SKM-1 treated with dmso at 0.1 percent for 144 hours (cell line): ENCODE measurements around the gene ATP13A2.
"Not testable (repeated sequence)": the region's sequence is repeated elsewhere in the genome, so short reads cannot be mapped to it uniquely, and the experiment has no call there.

ENCODE experiments used
- DNase-seq: peaks from one replicate; lab custom pipeline; 2025; ENCODE audit not compliant: unreplicated experiment; lab: John Stamatoyannopoulos, UW

ATP13A2 gene

DNA sequence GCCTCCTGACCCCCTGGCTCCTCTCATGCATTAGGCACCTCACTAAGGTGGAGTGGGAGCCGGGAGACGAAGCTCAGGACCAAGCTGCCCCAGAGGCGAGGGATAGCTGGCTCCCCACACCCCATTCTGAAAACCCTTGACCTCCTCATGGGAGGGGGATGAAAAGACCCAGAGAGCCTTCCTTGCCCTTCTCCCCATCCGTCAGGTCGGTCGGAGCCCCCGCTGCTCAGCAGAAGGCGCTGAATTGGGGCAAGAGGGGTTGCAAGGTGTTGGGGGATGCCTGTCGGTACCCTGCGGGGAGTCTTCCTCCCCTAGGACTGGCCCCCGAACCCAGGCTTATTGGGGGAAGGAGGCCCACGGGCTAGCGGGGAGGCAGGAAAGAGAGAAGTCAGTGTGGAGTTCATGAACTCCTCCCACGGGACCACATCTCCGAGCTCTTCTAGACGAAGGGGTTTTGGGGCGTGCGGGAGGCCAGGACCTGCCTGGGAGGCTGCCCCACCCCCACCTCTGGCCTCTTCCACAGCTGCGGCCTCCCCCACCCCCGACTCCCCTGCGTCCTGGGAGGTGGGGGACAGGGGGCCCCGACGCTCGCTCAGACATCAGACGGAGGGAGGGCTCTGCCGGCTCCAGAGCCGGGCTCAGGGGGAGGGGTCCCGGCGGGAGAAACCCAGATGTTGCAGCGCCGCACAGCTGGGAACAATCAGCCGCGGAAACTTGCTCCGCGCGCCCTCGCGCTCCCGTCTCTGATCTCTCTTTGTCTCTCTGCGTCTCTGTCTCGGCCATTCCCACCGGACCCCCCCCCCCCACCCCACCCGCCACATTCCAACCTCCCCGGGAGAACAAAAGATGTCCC is 32.0 kb downstream of the ATP13A2 start:
- no peak for DNase-seq

DNA sequence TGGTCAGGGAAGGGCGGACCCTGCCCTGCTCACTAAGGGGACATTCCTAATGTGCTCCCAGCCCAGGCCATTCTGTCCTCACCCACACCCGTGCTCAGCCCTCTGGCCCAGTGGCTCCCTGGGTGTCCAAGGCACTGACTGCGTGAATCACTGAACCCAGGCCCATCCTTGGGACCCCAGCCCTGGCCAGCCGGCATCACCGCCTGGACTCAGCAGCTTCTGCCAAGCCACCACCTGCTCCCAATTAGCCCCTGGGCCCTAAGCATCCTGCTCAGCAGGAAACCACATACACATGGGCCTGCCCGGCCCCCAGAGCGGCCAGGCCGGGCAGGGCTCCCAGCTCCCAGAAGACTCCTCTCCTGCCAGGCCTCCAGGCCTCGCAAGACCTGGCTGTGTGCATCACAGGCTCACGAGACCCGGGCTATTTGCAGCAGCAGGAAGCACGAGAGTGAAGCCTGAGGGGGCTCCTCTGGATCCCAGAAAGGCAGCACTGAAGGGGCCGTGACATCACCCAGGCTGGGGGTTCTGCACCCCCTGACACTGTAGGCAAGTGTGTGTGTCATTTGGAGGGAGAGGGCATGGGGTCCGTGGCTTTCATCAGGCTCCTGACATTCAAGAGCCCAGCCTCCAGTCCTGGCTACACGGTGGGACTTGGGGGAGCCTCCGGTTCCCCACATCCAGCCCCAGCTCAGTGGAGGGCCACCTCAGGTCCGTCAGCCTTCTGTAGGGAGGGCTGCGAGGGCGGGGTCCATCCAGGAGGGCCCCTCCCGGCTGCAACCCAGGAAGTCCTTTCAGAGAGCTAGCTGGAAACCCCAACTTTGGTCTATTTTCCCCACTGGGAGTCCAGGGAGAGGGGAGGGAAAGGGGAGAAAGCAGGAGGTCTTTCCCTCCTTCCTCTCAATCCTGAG is 32.9 kb downstream of the ATP13A2 start:
- DNase-seq = no peak

DNA sequence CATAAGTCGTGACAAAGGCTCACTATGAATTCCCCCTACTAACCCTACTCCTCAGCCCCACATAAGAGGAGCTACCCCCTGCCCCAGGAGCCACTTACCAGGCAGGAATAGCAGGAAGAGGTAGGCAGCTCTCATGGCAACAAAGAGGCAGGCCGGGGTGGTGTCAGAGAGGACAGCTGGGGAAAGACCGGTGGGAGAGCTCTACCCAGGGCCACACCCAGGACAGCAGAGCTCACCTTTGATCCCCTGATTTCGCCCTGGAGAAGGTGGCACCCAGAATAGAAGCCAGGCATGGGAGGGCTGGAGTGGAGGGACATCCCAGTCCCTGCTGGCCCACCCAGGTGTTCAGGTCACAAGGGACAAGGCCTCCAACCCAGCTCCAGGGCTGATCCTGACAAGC is 33.6 kb downstream of the ATP13A2 start:
- no peak for DNase-seq

DNA sequence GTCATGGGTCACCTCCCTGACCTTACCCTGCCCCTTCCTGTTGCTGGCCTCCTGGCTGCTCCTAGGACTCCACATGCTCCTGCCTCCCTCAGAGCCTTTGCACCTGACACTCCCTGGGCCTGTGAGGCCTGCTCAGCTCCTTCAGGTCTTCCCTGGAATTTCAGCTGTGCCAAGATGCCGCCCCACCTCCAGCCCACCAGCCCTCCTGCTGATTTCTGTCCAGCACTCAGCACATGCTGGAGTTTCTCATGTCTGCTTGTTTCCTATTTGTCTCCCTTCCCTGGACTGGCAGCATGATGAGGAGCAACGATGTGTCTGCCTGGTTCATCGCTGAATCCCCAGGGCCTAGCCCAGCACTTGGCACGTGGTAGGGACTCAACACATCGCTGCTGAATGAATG is 34.4 kb downstream of the ATP13A2 start:
- DNase-seq = no peak

DNA sequence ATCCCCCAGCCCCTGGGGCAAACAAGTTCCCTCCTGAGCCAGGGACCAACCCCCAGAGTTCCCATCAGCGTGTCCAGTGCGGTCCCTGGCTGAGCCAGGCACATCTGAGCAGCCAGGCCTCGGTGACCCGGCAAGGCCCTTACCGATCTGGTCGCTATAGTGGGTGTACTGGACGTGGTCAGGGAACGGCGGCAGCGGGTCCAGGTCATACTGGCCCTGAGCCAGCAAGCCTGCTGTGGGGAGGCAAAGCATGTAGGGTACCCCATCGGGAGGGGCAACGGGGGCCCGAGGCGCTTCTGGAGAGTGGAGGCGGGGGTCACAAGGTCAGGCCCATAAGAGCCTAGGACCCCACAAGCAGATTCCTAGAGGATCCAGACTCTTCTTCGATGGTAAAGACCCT is 34.8 kb downstream of the ATP13A2 start:
- DNase-seq = no peak

DNA sequence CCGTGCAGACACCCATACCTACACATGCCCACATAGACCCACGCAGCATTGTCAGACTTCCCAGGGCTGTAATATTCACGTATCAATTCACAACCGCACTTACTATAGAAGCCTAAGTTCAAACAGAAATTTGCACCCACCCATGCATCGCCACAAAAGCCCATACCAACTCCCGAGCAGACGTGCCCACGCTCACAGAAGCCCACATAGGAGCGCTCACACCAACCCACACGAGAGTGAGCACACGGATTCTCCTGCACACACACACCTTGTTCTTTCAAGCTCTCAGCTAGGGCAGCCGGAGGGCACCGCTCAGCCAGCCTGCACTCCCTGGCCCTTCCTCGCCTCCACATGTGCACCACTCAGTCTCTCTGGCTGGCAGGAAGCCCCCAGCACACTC is 35.9 kb downstream of the ATP13A2 start:
- DNase-seq = no peak

DNA sequence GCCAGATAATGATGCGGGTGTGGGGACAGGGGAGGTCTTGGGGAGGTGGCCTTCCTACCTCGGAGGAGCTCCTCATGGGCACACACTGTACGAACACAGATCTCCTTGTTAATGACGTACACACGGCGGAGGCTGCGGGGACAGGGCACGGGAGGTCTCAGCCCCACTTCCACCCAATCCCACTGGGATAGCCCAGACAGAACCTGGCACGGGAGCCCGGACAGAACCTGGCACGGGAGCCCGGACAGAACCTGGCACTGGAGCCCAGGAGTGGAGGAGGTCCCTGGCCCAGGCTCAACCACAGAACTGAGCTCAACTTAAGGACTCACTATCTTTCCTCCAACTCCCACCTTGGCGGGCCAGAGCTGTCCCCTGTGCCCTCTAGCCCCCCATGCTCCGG is 36.5 kb downstream of the ATP13A2 start:
- no peak for DNase-seq

DNA sequence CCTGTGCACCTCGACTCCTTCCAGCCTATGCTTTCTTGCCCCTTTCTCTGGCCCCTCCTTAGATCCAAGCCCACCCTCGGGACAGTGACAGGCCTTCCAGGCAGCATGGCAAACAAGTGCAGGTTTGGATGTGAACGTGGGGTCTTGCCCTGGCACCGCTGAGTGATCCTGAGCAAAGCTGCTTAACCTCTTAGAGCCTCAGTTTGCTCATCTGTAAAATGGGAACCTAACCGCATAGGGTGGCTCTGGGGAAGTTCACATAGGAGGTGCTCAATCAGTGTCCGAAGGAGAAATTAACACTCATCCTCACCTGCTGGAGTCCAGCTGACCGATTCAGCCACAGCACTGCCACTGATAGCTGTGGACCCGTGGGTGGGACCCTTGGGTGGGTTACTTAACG is 38.5 kb downstream of the ATP13A2 start:
- no peak for DNase-seq

DNA sequence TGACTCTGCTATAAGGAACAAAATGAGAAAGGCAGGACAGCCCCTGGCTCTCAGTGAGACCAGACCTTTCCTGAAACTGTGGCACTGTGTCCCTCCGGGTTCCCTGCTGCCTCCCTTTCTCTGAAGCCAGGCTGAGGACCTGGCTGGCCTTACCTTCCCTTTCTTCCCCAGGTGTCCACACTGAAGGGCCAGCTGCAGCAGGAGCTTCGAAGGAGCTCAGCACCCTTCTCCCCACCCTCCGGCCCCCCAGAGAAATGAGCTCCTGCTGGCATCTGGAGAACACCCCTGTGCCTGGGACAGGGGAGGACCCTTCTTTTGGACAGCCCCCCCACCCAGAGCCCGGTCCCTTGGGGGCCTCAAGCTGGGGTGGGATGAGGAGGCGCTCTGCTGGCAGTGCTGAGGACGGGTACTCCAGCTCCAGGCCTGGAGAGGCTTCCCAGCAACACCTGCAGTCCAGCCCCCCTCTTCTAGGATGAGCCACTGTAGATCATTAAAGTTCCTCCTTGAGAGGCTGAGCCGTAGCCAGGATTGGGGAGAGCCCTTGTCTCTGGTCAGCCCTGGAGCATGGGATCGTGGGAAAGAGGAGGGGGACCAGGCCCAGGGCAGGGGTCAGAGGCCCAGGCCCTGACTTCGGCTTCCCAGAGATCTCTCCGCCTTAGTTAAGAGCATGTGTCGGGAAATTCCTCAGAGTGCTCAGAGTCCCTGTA is 39.4 kb downstream of the ATP13A2 start:
- DNase-seq = no peak

DNA sequence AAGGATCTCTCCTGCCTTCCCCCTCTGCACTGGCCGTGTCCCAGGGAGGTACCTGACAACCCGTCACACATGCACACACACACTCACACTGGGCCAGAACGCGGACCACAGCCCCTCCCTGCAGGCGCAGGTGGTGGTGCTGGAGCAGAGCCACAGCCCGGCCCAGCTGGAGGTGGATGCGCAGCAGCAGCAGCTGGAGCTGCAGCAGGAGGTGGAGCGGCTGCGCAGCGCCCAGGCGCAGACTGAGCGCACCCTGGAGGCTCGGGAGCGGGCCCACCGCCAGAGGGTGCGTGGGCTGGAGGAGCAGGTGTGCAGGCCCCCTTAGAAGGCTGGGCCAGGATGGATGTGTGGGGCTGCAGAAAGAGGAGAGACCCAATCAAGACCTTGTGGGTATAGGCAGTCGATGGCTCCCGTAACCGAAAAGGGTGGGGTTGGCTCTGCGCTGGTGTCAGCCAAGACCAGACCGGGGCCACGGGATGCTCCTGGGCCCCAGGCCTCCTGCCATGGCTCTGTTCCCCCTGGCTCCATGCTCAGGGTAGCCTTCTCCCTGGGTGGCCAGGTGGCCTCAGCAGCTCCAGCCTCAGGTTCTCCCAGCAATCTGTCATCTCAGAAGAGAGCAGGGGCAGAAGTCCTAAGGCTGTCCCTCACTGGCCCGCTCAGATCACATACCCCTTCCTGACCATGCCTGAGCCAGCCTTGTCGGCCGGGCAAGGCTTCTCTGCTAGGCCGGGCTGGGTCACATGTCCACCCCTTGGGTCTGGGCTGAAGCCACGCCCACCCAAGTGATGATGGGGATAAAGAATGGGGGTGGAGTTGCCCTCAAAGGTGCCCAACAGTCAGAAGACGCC is 40.2 kb downstream of the ATP13A2 start:
- no peak for DNase-seq

DNA sequence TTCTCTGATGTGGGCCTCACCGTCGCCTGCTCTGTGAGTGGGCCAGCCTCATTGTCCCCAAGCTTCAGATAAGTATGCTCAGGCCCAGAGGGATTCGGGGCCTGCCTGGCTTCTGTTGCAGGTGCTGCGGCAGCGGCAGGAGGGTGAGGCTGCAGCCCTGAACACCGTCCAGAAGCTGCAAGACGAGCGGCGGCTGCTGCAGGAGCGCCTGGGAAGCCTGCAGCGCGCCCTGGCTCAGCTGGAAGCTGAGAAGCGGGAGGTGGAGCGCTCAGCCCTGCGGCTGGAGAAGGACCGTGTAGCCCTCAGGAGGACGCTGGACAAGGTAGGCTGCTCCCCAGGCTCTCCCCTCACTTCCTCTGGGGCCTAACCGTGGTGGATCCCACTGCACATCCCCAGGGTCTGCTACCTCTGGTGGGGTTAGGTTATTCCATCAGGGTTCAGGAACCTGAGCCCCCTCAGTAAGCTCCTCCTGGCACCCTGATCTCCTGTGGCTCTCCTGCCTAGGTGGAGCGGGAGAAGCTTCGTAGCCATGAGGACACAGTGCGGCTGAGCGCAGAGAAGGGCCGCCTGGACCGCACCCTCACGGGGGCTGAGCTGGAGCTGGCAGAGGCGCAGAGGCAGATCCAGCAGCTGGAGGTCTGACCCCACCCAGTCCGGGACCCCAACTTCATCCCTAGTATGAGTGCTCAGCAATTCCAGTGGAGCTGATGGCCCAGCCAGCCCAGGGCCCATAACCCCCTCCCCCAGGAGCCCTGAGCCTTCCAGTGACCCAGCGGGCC is 41.4 kb downstream of the ATP13A2 start:
- no peak for DNase-seq

DNA sequence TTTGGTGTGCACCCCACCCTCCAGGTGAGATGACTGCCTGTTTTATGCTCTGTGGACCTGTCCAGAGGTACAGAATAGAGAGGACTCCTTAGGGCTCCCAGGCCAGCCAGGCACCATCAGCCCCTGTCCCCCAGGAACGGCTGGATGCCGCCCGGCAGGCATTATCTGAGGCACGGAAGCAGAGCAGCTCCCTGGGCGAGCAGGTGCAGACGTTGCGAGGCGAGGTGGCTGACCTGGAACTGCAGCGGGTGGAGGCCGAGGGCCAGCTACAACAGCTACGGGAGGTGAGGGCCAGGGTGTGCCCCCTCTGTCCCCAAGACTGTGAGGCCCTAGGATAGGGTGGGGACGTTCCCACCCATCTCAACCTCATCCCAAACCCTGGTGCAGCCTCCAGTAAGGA is 42.1 kb downstream of the ATP13A2 start:
- DNase-seq = no peak

DNA sequence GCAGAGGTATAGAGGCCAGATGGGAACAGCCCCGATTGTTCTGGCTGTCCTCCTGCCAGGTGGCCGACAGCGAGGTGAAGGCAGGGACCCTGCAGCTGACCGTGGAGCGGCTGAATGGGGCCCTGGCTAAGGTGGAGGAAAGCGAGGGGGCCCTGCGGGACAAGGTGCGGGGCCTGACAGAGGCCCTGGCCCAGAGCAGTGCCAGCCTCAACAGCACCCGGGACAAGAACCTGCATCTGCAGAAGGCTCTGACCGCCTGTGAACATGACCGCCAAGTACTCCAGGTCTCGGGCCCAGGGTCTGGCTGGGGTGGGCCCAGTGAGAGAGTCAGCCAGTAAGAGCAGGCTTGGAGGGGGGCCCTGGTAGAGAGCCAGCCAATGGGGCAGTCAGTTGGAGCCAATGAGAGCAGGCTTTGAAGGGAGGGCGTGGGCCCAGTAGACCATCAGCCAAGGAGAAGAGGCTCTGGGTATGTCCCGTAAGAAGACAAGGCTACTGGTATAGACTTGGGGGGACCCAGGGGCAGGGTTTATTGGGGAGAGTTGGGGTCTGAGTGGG is 42.6 kb downstream of the ATP13A2 start:
- no peak for DNase-seq

DNA sequence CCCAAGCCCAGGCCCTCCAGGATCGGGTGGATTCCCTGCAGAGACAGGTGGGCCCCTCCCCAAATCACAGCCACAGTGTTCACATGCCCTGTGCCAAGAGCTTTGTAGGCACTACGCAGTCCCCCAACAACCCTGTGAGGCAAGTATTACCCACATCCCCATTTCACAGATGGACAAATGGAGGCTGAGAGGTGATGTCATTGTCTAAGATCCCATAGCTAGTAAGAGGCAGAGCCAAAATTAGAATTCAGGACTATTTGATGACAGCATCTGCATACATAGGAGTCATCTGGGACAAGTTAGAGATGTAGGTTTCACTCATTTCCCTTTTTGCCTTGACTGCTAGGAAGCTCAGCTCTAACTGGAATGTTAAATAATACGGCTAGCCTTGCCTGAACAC is 43.4 kb downstream of the ATP13A2 start:
- no peak for DNase-seq

DNA sequence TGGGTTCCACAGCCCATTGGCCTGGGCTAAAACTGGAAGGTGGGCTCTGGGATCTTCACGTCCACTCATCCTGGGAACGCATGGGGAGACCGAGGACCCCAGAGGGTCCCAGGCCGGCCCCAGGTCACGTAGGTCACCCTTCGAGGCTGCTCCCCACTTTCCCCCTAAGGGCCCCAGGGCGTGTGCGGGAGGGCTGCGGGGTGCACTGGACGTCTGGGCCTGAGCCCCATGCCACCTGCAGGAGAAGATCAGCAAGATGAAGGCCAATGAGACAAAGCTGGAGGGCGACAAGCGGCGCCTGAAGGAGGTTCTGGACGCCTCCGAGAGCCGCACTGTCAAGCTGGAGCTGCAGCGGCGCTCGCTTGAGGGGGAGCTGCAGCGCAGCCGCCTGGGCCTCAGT is 43.8 kb downstream of the ATP13A2 start:
- DNase-seq = no peak

DNA sequence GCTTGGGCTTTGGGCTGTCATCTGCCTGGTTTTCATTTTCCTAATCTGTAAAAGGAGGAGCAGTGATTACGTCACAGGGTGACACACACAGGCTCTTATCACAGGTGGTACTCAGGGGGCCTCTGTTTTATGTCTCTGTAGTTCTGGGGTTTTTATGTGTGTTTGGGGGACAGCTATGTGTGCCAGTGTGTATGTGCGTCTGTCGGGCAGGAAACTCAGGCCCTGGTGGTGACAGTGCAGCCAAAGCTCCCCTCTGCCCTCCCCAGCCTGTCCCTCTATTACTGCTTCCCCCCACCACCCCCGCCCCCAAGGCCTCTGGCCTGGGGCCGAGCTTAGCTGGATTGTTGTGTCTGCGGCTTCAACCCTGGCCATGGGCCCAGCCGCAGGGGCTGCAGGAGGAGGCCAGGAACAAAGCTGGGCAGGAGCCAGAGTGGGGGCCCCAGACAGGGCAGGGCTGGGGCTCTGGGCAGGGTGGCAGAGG is 44.6 kb downstream of the ATP13A2 start:
- DNase-seq = no peak

DNA sequence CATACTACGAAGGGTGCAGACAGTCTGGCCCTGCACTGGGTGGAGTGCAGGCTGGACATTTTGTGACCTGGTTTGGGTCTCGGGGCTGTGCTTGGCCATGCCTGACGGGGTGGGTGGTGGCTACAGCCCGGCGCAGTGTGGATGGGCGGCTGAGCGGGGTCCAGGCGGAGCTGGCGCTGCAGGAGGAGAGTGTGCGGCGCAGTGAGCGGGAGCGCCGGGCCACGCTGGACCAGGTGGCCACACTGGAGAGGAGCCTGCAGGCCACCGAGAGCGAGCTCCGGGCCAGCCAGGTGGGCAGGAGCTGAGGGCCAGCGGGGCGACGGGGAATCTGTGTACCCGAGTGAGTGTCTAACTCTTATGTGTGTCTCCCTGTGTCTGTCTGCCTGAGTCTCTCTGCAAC is 45.4 kb downstream of the ATP13A2 start:
- no peak for DNase-seq

DNA sequence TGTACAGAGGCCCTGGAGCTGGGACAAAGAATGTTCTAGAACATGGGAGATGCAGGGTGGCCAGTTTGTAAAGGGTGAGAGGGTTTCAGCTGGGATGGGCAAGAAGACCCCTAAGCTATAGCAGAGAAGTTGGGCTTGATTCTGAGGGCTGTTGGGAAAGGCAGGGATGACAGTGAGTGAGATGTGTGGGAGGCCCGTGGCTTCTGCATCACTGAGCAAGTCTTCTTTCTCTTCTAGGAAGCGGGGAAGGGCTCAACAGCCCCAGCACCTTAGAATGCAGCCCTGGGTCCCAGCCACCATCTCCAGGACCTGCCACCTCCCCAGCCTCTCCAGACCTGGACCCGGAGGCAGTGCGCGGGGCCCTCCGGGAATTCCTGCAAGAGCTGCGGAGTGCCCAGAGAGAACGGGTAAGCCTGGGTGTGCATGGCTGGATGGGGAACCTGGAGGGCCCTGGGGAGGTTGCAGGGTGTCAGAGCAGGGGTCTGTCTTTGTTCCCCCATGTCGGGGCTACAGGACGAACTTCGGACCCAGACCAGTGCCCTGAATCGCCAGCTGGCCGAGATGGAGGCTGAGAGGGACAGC is 46.2 kb downstream of the ATP13A2 start:
- no peak for DNase-seq

DNA sequence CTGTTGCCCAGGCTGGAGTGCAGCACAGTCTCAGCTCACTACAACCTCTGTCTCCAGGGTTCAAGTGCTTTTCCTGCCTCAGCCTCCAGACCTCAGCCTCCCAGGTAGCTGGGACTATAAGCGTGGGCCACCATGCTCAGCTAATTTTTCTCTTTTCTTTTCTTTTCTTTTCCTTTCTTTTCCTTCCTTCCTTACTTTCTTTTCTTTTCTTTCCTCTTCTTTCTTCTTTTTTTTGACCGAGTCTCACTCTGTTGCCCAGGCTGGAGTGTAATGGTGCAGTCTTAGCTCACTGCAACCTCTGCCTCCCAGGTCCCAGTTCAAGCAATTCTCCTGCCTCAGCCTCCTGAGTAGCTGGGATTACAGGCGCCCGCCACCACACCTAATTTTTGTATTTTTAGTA is 47.6 kb downstream of the ATP13A2 start:
- DNase-seq = not testable (repeated sequence)
